A549 (cell line): ENCODE data around the gene GARNL3.

ENCODE experiments used
- MAFK ChIP-seq: fragments of 450-650 bp; IDR thresholded peaks from 2 replicates; pipeline ENCODE4 v1.6.1; 2014; ENCODE audit not compliant: partially characterized antibody
- RAD21 ChIP-seq, 2 experiments: fragments of >200 bp in 1 of 2; sonication (Bioruptor Twin) in 1 of 2; formaldehyde crosslinking in 1 of 2; IDR thresholded peaks in 1 of 2; conservative IDR thresholded peaks in 1 of 2; 2 replicates in 1 of 2; 3 replicates in 1 of 2; pipeline ENCODE4 v1.6.1; 2012 to 2018; ENCODE audit warnings: inconsistent platforms in 1 of 2
- TF ChIP-seq, protein P1 (sequence below): fragments of >200 bp; sonication (Bioruptor Twin); formaldehyde crosslinking; IDR thresholded peaks from 3 replicates; pipeline ENCODE4 v1.5.1; 2016

DNA sequence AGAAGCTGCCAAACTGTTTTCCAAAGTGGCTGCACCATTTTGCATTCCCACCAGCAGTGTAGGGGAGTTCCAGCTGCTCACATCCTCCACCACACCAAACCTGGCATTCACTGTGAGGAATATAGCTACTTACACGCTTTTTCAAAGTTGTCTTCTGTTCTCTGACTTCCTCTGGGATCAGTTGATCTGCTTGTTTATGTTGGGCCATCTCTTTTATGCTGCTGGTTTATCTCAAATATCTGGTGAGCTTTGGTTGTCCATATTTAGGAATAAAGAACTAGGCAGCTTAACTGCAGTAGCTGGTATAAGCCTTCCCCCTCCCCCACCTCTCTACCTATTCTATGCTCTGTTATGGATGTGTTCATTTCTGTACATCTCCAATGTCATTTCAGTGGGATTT, 151.1 kb downstream of the GARNL3 start:
- TF ChIP-seq, protein P1, sequence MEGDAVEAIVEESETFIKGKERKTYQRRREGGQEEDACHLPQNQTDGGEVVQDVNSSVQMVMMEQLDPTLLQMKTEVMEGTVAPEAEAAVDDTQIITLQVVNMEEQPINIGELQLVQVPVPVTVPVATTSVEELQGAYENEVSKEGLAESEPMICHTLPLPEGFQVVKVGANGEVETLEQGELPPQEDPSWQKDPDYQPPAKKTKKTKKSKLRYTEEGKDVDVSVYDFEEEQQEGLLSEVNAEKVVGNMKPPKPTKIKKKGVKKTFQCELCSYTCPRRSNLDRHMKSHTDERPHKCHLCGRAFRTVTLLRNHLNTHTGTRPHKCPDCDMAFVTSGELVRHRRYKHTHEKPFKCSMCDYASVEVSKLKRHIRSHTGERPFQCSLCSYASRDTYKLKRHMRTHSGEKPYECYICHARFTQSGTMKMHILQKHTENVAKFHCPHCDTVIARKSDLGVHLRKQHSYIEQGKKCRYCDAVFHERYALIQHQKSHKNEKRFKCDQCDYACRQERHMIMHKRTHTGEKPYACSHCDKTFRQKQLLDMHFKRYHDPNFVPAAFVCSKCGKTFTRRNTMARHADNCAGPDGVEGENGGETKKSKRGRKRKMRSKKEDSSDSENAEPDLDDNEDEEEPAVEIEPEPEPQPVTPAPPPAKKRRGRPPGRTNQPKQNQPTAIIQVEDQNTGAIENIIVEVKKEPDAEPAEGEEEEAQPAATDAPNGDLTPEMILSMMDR, result no peak
- TF ChIP-seq RAD21 (conservative IDR thresholded peaks at IDR 0.05 in 1 of 2, IDR thresholded peaks at IDR 0.05 in 1 of 2) (no peak), MAFK (no peak)
